Measurements from ENCODE around the gene KIF5B.
"Not testable (repeated sequence)": the region's sequence is repeated elsewhere in the genome, so short reads cannot be mapped to it uniquely, and the experiment has no call there.

The KIF5B gene

DNA sequence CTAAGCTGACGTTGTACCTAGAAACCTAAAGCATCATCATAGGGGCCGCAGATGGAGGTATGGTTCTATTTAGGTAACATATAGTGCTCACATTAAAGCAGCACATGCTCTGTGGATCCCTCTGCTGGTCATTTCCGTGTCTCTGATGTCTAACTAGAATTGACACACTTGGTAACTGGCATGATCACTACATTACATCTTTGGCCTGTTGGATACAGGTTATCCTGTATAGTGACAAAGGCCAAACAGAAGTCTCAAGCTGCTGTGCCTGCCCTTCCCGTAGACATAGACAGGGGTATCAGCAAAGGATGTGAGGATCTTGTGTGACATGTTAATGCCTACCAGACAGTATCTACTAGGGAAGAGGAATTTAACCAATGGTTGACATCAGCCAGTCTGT lies 51.2 kb downstream of the KIF5B start:
- DNase-seq = no peak

DNA sequence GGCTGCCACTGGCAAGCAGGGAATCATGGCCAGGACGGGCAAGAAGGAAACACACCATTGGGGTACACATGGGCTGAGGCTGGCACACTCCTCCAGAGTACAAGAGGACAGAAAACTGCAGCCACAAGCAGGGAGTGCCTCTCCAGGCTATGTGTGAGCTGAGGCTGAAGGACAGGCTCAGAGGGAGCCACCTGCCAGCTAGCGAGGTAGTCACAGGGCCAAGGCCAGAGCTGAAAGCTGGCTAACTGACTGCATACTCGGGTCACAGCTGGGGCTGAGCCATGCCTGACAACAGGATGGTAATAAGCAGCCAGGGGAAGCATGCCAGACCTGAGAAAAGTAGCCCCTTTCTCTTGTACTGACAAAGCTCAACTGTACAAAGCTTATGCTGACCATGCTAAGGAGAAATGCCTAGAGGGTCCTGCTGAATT lies 52.0 kb downstream of the KIF5B start:
- no peak for DNase-seq

DNA sequence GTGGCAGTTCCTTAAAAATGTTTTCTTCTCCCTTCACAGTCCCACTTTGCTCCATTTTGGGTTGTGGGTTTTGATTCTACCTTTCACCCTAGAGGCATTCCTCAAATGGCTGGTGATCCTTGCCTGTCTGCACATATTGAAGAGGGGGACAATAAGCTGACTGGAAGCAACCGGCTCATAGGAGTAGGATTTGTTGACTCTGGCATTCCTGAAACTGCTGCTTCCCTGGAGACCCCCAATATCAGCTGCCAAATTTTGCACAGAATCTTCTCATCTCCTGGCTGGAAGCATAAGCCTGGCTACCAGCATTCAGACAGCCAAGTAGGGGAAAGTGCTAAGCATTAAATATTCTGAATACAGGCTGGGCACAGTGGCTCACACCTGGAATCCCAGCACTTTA lies 53.7 kb downstream of the KIF5B start:
- DNase-seq = no peak

DNA sequence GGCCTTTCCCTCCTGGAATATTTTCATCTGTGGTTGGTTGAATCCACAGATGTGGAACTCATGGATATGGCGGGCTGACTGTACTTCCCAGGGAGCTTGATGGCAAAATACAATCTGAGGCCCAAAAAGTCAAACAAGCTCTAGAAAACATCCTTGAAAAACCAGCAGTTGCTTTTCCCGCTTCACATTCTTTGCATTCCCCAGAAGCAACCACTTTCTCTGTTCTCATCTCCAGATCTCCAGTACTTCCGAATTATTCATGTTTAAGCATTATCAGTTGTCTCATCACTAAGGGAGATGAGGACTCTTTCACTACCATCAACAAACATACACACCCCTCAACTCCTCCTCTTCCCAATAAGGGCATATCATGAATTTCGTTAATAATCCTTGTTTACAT lies 55.3 kb downstream of the KIF5B start:
- no peak for DNase-seq

DNA sequence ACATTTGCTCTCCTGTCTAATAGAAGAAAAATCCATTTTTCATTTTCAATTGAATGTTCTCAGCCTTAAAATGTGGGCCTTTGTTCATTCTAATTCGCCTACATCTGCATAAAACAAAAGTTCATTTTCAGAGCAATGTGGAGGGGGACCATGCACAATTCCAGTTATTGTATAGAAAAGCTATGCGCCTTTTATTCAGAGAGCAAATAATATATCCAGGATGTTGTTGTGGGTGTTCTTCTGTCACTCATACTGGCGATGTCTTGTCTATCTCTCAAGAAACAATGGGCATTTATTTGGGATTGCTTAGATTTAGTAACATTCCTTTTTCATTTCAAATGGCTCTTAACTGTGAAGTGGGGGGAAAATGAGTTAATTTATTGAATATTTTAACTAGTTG lies 56.4 kb downstream of the KIF5B start:
- DNase-seq = no peak

DNA sequence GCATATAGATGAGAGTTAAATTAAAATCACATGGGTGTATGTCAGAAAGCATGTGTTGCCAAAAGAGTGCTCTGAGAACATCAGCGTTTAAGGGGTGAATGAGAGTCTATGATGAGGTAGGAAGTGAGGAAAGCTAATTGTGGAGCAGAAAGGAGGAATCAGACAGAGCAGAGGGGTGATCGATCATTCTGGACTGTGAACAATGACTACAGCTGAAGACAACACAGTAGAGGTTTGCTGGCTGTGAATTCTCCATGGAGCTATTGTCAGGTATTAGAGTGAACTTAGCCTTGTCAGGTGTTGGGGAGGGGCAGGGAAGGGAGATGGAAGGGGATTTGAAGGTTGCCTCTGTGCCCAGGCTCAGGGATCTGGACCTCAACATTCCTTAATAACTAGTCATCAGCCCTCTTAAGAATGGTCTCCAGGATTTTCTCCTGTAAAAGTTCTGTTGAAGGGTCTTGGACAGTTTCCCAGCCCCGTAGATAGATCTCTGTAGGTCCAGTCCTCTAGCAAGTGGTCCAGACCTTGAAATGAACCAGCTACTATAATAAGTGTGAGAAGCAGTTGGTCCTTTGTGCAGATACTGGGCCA lies 57.1 kb downstream of the KIF5B start:
- no peak for DNase-seq

DNA sequence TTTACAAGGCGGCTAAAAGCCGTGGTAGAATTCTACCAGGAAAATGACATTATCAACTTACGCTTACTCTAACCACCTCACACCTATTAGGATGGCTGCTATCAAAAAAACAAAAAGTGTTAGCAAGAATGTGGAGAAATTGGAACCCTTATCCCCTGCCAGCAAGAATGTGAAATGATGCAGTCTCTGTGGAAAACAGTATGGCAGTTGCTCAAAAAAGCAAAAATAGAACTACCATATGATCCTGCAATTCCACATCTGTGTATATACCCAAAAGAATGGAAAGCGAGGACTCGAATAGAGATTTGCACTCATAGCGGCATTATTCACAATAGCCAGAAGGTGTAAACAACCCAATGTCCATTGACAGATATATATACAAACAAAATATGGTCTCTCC lies 61.3 kb downstream of the KIF5B start:
- no peak for DNase-seq

DNA sequence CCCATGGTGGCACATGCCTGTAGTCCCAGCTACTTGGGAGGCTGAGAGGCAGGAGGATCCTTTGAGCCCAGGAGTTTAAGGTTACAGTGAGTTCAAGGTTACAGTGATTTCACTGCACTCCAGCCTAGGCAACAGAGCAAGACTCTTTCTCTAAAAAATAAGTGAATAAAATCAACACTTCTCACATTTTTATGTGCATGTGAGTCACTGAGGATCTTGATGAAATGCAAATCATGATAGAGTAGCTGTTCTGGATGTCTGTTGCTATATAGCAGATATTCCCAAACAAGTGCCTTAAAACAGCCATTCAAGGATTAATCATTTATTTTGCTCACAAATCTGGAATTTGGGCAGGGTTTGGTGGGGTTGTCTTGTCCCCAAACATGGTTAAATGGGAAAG lies 65.3 kb downstream of the KIF5B start:
- DNase-seq = no peak

DNA sequence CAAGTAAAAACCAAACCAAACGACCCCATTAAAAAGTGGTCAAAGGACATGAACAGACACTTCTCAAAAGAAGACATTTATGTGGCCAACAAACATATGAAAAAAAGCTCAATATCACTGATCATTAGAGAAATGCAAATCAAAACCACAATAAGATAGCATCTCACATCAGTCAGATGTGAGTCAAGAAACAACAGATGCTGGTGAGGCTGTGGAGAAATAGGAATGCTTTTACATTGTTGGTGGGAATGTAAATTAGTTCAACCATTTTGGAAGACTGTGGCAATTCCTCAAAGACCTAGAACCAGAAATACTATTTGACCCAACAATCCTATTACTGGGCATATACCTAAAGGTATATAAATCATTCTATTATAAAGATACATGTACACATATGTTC lies 68.4 kb downstream of the KIF5B start:
- not testable (repeated sequence) for DNase-seq

DNA sequence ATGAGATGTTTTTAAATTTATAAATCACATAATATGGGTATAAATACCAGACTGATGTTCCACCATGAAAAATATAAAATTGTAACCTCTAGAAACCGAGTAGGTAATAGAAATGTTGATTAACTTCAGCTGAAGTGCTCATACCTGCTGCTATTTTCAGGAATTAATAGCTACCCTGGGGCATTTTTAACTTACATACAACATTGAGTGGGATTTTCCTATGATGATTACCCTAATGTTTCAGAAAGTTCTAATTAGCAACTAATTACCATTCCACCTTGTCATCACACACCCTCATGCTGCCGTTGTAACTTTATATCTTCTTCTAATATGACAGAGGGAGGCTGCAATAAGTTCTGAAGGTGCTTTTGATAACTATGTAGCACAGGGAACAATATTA lies 74.1 kb downstream of the KIF5B start:
- DNase-seq = no peak

DNA sequence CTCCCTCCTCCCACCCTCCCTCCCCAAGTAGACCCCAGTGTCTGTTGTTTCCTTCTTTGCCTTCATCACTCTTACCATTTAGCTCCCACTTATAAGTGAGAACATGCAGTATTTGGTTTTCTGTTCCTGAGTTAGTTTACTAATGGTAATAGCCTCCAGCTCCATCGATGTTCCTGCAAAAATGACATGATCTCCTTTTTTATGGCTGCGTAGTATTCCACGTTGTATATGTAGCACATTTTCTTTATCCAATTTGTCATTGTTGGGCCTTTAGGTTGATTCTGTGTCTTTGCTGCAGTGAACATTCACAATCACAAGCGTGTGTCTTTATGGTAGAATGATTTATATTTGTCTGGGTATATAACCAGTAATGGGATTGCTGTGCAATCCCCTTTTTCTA lies 75.8 kb downstream of the KIF5B start:
- no peak for DNase-seq

DNA sequence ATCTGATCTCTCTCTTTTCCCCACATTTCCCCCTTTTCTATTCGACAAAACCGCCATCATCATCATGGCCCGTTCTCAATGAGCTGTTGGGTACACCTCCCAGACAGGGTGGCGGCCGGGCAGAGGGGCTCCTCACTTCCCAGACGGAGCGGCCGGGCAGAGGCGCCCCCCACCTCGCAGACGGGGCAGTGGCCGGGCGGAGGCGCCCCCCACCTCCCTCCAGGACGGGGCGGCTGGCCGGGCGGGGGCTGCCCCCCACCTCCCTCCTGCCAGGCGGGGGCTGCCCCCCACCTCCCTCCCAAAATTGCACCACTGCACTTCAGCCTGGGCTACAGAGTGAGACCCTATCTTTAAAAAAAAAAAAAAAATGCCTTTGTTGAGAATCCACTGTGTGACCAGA lies 77.2 kb downstream of the KIF5B start:
- not testable (repeated sequence) for DNase-seq

DNA sequence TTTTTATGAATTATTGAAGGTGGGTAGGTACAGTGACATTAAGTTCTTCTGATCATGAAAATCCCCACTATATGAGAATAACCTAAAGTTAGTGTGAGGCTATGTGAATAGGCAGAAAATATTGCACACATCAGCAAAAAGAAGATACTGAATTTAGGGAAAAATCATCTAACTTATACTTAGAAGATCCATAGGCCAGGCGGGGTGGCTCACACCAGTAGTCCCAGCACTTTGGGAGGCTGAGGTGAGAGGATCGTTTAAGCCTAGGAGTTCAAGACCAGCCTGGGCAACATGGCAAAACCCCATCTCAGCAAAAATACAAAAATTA lies 78.1 kb downstream of the KIF5B start:
- DNase-seq = no peak

DNA sequence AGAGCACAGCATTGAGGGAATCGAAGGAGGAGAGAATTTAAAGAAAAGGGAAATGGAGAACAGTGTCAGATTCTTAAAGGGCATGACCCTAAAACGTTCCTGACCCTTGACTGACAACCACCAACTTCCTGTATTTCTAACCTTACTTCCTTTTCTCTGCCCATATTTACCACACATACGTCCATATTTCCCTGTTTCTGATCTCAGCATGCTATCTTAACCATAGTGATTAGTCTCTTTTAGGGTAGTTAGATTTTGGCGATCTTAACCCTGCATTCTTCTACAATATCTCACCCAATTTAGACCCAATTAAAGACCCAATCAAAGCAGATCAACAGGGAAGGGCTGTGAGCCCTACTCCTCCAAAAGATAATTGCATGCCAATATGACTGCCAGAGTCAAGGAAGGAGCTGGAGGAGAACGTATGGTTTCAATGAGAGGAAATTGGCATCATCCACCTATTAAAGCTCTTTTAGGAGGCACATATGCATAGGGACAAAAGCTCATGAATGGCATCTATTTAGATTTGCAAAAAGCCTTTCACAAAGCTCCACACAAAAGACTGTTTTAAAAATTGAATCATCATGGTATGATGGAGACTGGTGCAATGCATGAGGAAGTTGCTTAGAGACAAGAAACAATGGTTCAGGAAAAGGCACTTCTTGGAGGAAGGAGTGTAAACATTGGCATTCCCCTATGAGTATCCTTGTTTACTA lies 78.6 kb downstream of the KIF5B start:
- DNase-seq = no peak

DNA sequence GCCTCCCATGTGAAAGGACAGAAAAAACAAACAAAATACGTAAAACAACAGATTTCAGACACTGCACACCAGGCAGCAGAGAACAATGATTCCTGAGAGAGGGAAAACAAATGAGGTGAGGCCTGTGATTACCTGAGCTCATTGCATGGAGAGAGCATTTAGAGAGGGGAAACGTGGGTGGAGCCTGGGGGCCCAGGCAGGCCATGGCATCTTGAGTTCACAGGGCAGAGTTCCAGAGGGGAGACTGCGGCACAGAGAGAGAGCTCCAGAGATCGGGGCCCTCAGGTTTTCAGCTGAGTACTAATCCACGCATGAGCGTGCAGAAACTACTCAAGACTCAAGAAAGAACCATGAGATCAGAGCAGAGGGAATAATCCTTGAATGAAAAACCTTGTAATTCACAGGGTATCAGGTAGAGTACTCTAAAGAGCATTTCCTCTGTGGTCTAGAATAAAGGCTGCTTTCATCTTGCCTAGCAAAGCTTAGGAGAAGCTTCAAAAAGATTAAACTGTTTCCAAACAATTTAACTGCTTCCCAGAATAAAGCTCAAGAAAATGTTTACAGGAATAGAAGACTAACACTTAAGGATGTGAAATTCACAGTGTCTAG lies 81.0 kb downstream of the KIF5B start:
- no peak for DNase-seq

DNA sequence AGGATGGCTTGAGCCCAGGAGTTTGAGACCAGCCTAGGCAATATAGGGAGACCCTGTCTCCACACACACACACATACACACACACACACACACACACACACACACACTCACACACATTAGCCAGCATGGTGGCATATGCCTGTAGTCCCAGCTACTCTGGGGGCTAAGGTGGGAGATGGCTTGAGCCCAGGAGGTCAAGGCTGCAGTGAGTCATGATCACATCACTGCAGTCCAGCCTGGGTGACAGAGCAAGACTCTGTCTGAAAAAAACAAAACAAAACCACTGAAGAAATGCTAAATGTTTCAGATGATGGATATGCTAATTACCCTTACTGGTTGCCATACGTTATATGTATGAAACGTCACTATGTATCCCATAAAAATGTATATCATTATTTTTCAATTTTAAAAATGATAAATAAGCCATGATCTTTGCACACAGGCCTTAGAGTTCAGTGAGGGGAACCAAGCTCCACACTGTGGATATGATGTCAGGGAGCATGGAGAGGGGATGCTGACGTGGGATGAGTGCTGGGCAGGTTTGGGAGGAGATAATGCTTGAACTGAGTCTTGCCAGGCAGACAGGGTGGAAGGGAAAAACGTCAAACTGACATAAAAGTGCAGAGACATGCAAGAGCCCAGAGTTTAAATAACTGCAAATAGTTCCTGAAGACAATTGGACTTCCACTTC lies 81.6 kb downstream of the KIF5B start:
- DNase-seq = no peak

DNA sequence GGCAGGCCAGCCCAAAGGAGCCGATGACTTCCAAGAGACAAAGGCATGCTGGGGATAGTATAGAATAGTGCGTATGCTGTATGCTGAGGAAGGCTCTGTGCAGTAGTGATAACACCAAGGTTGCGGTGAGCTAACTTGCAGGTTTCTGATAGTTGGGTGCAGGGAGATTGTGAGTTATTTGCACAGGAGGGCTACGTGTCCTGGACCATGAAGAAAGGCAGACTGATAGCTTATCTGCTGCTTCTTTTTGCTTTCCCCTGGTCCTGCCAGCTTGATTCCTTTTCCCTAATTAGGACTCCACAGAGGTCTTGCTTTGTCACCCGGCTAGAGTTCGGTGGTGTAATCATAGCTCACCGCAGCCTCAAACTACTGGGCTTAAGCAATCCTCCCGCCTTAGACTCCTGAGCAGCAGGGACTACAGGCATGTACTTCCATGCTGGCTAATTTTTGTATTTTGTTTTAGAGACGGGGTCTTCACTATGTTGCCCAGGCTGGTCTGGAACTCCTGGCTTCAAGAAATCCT lies 83.6 kb downstream of the KIF5B start:
- DNase-seq = no peak

DNA sequence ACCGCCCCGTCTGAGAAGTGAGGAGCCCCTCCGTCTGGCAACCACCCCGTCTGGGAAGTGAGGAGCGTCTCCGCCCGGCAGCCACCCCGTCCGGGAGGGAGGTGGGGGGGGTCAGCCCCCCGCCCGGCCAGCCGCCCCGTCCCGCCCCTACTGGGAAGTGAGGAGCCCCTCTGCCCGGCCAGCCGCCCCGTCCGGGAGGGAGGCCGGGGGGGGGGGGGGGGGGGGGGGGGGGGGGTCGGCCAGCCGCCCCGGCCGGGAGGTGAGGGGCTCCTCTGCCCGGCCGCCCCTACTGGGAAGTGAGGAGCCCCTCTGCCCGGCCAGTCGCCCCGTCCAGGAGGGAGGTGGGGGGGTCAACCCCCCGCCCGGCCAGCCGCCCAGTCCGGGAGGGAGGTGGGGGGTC lies 86.4 kb downstream of the KIF5B start:
- not testable (repeated sequence) for DNase-seq

DNA sequence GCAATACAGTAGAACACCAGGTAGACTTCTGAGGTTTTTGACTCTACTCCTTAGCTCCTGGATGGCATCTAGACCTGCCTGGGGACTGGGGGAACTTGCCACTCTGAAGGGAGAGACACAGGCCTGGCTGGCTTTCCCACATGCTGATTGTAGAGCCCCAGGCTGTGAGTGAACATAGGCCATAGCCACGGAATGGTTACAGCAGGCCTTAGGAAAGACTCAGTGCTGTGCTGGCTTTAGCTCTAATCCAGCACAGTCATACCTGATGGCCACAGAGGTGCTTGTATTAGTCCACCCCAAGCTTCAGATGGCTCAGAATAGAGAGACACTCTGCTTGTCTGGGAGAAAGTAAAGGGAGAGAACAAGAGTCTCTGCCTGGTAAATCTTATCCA lies 92.6 kb downstream of the KIF5B start:
- DNase-seq = no peak

DNA sequence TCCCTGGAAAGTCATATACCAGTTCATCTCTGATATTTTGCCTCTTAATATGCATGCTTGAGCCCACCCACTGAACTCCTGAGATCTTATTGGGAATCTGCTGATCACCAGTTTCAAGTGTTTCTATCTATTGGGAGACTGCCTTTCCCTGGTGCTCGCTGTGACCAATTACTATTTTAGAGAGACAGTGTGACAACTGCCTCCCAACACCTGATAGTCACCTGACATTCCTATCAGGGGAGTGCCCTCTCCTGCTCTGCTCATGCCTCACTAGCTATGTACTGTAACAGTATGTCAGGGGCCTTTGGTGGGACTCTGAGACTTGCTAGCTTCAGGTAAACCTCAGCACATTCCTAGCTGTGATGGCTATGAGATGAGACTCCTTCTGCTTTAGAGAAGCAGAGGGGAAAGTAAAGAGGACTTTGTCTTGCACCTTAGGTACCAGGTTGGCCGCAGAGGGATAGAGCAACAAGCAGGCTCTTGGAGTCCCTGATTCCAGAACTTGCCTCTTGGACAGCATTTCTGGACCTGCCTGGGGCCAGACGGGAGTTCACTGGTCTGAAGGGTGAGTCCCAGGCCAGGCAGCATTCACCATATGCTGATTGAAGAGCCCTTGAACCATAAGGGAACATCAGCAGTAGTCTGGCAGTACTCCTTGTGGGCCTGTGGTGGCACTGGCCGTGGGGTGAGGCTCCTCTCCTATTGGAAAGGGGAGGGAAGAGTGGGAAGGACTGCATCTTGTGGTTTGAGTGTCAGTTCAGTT lies 93.2 kb downstream of the KIF5B start:
- no peak for DNase-seq

DNA sequence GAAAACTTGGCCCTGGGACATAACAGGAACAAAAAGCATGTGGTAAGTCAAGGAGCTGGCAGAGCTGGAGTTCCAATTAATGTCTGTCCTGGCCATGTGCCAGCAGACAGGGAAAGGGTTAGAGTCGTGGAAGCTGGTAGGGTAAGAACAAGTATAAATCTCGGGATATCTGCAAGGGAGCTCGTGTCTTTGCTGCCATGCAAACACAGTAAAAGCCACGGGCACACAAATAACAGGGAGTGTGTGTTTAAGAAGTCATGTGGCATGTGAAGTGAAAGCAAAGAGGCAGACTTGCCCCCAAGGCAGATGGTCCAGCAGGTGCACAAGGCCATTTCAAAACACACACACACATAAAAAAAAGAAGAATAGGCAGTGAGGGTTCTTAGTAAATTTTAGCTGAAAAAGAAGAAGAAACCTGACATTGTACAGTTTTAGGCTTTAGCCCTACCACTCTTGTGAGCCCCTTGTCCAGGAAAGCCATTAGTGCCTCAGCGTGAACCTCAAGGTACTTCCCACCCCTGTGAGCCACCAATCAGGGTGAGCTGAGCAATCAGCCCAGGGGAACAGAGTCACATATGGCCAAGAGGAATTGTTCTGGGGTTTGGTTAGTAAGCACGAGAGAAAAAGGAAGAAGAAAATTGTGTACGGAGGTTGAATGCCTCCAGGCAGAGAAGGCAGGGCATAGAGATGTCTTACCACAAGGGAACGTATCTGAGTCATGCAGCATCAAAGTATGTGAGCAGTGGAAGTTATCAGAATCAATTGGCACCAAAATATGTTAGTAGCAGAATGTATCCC lies 94.7 kb downstream of the KIF5B start:
- DNase-seq = no peak

DNA sequence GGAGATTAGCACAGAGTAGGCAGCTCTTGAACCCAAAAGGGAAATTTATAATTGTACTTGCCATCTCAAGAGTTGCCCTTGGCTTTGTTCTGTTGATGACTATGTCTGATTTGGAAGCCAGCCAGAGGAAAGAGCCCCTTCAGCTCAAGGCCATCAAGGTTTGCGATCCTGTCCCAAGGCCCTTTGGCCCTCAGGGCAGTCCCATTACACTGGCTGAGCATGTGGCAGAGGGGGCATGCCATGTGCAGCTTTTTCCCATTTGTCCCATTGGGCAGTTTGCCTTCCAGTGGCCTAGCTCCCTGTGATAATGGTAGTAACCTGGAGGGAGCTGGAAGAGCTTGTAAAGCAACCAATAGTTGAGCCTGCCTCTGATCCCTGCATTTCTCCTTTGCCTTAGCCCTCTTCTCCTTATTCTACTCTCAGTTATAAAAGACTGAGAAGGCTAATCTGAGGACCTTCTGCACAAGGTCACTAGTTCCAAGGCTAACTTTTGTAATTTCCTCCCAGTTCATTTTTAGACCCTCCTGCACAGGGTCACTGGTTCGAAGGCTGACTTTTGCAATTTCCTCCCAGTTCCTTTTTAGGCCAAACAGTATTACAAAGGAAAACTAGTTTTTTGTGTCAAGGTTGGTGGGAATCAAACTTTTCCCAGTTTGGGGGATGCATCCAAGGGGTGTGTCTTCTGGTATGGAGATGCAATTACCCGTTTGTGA lies 96.6 kb downstream of the KIF5B start:
- DNase-seq = no peak
